ENCODE measurements around the gene ATP12A. TPM values are rescaled to one million over a fixed set of nuclear protein-coding genes. Genes with fewer than 3 reads are reported as not detected.
A peak's percentile ranks its signal among the peaks of the same experiment; 100 is the strongest.

Gene ATP12A
- total RNA-seq, 1 experiment from 2014 or later = not detected

GRCh38 chr13:24670174-24670573, 10.0 kb upstream of the ATP12A start:
- ATAC-seq (no peak), DNase-seq (ENCODE audit: low read depth, low spot score) (no peak)
- Histone ChIP-seq H3K4me1 (ENCODE audit: control insufficient read depth, insufficient read depth, low read length) (peaks cover 6% of the 10 kb centered on the region; the same call in 1 of the 2 replicates), H3K36me3 (ENCODE audit: control insufficient read depth, insufficient read depth, low read length) (no peaks in the 10 kb centered on the region), H3K9me3 (ENCODE audit: control insufficient read depth, insufficient read depth, low read depth, low read length) (no peaks in the 10 kb centered on the region), H3K27me3 (ENCODE audit: control insufficient read depth, insufficient read depth, low read length) (no peaks in the 10 kb centered on the region), H3K27ac (ENCODE audit: low read length) (no peak overlapping the region), H3K4me3 (ENCODE audit: low read depth in 2 of 2, low read length in 2 of 2) (no peak overlapping the region)
- CTCF ChIA-PET = no interaction called here
- no TSS peak for BruUV-seq (replicated peaks)
- POLR2A ChIA-PET = no interaction called here
- in situ Hi-C loops (cut with HindIII; ENCODE audit: low pct_unique_long_range_greater_than_20kb, low sequenced_read_pairs) = no loop called here
- intact Hi-C loops (cut with micrococcal nuclease; ENCODE audit: unreplicated experiment) = no loop called here
- TF ChIP-seq REST (IDR thresholded peaks at IDR 0.05; ENCODE audit: insufficient read depth in 1 of 2, low read depth in 2 of 2, low read length in 1 of 2) (no peak), SIN3A (IDR thresholded peaks at IDR 0.05; ENCODE audit: borderline replicate concordance, insufficient read depth, low read depth, low read length) (no peak), TCF7L2 (IDR thresholded peaks at IDR 0.05; ENCODE audit: low read depth, low read length) (no peak), CTCF (IDR thresholded peaks at IDR 0.05) (no peak), POLR2AphosphoS5 (IDR thresholded peaks at IDR 0.05; ENCODE audit: low read depth, low read length) (no peak)

- DNase-seq (ENCODE audit: low read depth, low spot score) (no peak), ATAC-seq (peak; percentile 74)
- ChIA-PET CTCF (no interaction called here), POLR2A (no interaction called here)
- Histone ChIP-seq H3K36me3 (ENCODE audit: control insufficient read depth, insufficient read depth, low read length) (no peaks in the 10 kb centered on the region), H3K4me1 (ENCODE audit: control insufficient read depth, insufficient read depth, low read length) (peaks cover 6% of the 10 kb centered on the region; the same call in 1 of the 2 replicates), H3K4me3 (ENCODE audit: low read depth in 2 of 2, low read length in 2 of 2) (no peak overlapping the region), H3K27ac (ENCODE audit: low read length) (no peak overlapping the region), H3K27me3 (ENCODE audit: control insufficient read depth, insufficient read depth, low read length) (no peaks in the 10 kb centered on the region), H3K9me3 (ENCODE audit: control insufficient read depth, insufficient read depth, low read depth, low read length) (no peaks in the 10 kb centered on the region)
- no peak for TF ChIP-seq CTCF (IDR thresholded peaks at IDR 0.05)
- TF ChIP-seq TCF7L2 (IDR thresholded peaks at IDR 0.05; ENCODE audit: low read depth, low read length) = peak; percentile 60
- no peak for TF ChIP-seq SIN3A (IDR thresholded peaks at IDR 0.05; ENCODE audit: borderline replicate concordance, insufficient read depth, low read depth, low read length)
- intact Hi-C loops (cut with micrococcal nuclease; ENCODE audit: unreplicated experiment) (loop anchor here (1.0 kb wide), 1 partner anchor 91 kb away; no protein-coding TSS in a partner anchor), in situ Hi-C loops (cut with HindIII; ENCODE audit: low pct_unique_long_range_greater_than_20kb, low sequenced_read_pairs) (no loop called here)
- BruUV-seq (replicated peaks) = no TSS peak
These were observed 9.2 kb upstream of the ATP12A start for GRCh38 chr13:24670961-24671381.
